HCT116 (cell line): ENCODE data around the gene FAM118B. TPM values are rescaled to one million over a fixed set of nuclear protein-coding genes. Genes with fewer than 3 reads are reported as not detected.

Source experiments
- ATAC-seq: fragments of 200-7000 bp; cut with Tn5 transposase; 2 replicates; pipeline ENCODE4 v1.9.1; 2020; ENCODE audit warnings: mild to moderate bottlenecking, moderate library complexity
- BruUV-seq: library from RNA; stranded (reverse); fragments of 400-500 nt; replicated peaks from 2 replicates; lab custom pipeline; 2021; lab: Mats Ljungman, UMichigan
- CTCF ChIA-PET: fragments of 300-600 bp; sonication (Branson Sonifier 250); formaldehyde crosslinking; loops from one replicate; lab custom pipeline; 2021; ENCODE audit warnings: antibody characterized with exemption; lab: Charles Lee
- POLR2A ChIA-PET: fragments of 300-600, 350-600 bp; sonication (Branson Sonifier 250); formaldehyde crosslinking; loops from one replicate; lab custom pipeline; 2021; ENCODE audit warnings: antibody characterized with exemption; lab: Charles Lee
- RAD21 ChIA-PET, 2 experiments: fragments of 300-600 bp; sonication (Branson Sonifier 250); formaldehyde crosslinking; loops; one replicate each; lab custom pipeline; 2023; ENCODE audit warnings: low total read pairs in 2 of 2; ENCODE audit not compliant: uncharacterized antibody in 2 of 2, unreplicated experiment in 2 of 2, low non-redundant PET in 1 of 2; lab: Charles Lee
- DNase-seq: peaks from one replicate; pipeline ENCODE4 v3.0.0-alpha.2; 2010; ENCODE audit warnings: low read depth, low spot score
- H2AFZ ChIP-seq: fragments of 200-600 bp; shearing (Covaris generic), sonication (generic); 2 replicates; pipeline ENCODE4 v1.6.1; 2017; ENCODE audit warnings: low read depth, mixed run types, mixed read lengths, antibody characterized with exemption, low read length; ENCODE audit not compliant: poor library complexity, severe bottlenecking
- H3K27ac ChIP-seq: 2 replicates; pipeline ENCODE4 v1.5.1; 2012; ENCODE audit warnings: low read depth, low read length
- H3K27me3 ChIP-seq: fragments of 200-600 bp; sonication (generic); 2 replicates; pipeline ENCODE4 v1.6.1; 2016; ENCODE audit warnings: mixed run types, low read length, mixed read lengths; ENCODE audit not compliant: insufficient read depth
- H3K36me3 ChIP-seq, 2 experiments: fragments of 200-500 bp in 1 of 2; fragments of 200-600 bp in 1 of 2; sonication (Bioruptor generic) in 1 of 2; sonication (generic) in 1 of 2; 2 replicates each; pipeline versions ENCODE4 v1.5.1 to v1.6.1; 2014 to 2016; ENCODE audit warnings: low read length in 2 of 2, inconsistent platforms in 1 of 2, mixed read lengths in 1 of 2, mixed run types in 1 of 2; ENCODE audit not compliant: insufficient read depth in 2 of 2, control insufficient read depth in 1 of 2
- H3K4me1 ChIP-seq, 2 experiments: fragments of 200-600 bp in 1 of 2; sonication (generic) in 1 of 2; 2 replicates each; pipeline versions ENCODE4 v1.5.1 to v1.6.1; 2012 to 2017; ENCODE audit warnings: low read length in 2 of 2, inconsistent platforms in 1 of 2, mild to moderate bottlenecking in 1 of 2, mixed read lengths in 1 of 2, mixed run types in 1 of 2, moderate library complexity in 1 of 2; ENCODE audit not compliant: insufficient read depth in 2 of 2, control insufficient read depth in 1 of 2
- H3K4me2 ChIP-seq: fragments of 200-600 bp; sonication (generic); 2 replicates; pipeline ENCODE4 v1.6.1; 2017; ENCODE audit warnings: mixed run types, low read length, mixed read lengths
- H3K4me3 ChIP-seq, 2 experiments: fragments of 200-600 bp in 1 of 2; sonication (generic) in 1 of 2; replicated peaks in 1 of 2; 2 replicates each; pipeline ENCODE4 v1.5.1; 2011 to 2016; ENCODE audit warnings: low read length in 2 of 2, control low read depth in 1 of 2, low read depth in 1 of 2, mild to moderate bottlenecking in 1 of 2, mixed read lengths in 1 of 2, mixed run types in 1 of 2
- H3K79me2 ChIP-seq: fragments of 200-600 bp; sonication (generic); 2 replicates; pipeline ENCODE4 v1.6.1; 2017; ENCODE audit warnings: mild to moderate bottlenecking, mixed run types, low read length, moderate library complexity, mixed read lengths; ENCODE audit not compliant: insufficient read depth
- H3K9ac ChIP-seq: fragments of 200-600 bp; sonication (generic); 2 replicates; pipeline ENCODE4 v1.6.1; 2016; ENCODE audit warnings: low read length, mixed read lengths
- H3K9me2 ChIP-seq: fragments of 200-600 bp; sonication (generic), shearing (Covaris generic); 2 replicates; pipeline ENCODE4 v1.6.1; 2017; ENCODE audit warnings: mixed run types, mild to moderate bottlenecking, moderate library complexity; ENCODE audit not compliant: insufficient read depth
- H3K9me3 ChIP-seq, 2 experiments: fragments of 200-500 bp in 1 of 2; fragments of 200-600 bp in 1 of 2; sonication (Bioruptor generic) in 1 of 2; sonication (generic) in 1 of 2; 2 replicates each; pipeline ENCODE4 v1.6.1; 2014 to 2017; ENCODE audit warnings: low read length in 2 of 2, mixed read lengths in 2 of 2, inconsistent platforms in 1 of 2, low read depth in 1 of 2, mild to moderate bottlenecking in 1 of 2, mixed run types in 1 of 2, moderate library complexity in 1 of 2; ENCODE audit not compliant: control insufficient read depth in 1 of 2, insufficient read depth in 1 of 2
- H4K20me1 ChIP-seq: fragments of 200-600 bp; sonication (generic), shearing (Covaris generic); 2 replicates; pipeline ENCODE4 v1.6.1; 2017; ENCODE audit warnings: mixed run types, mild to moderate bottlenecking, moderate library complexity; ENCODE audit not compliant: insufficient read depth
- CBX3 ChIP-seq: IDR thresholded peaks from 2 replicates; pipeline ENCODE4 v1.6.1; 2012; ENCODE audit warnings: low read depth
- EGR1 ChIP-seq: IDR thresholded peaks from 2 replicates; pipeline ENCODE4 v1.6.1; 2012; ENCODE audit warnings: low read depth
- ELF1 ChIP-seq: IDR thresholded peaks from 2 replicates; pipeline ENCODE4 v1.6.1; 2012; ENCODE audit warnings: low read depth, borderline replicate concordance
- EZH2 ChIP-seq: fragments of 200-600 bp; sonication (generic); IDR thresholded peaks from 2 replicates; pipeline ENCODE4 v1.6.1; 2017; ENCODE audit warnings: antibody characterized with exemption, mixed run types
- EZH2phosphoT487 ChIP-seq: fragments of 200-600 bp; IDR thresholded peaks from 2 replicates; pipeline ENCODE4 v1.6.1; 2018; ENCODE audit warnings: antibody characterized with exemption, borderline replicate concordance
- JUND ChIP-seq: IDR thresholded peaks from 2 replicates; pipeline ENCODE4 v1.6.1; 2012
- POLR2AphosphoS5 ChIP-seq: IDR thresholded peaks from 2 replicates; pipeline ENCODE4 v1.6.1; 2011; ENCODE audit warnings: mild to moderate bottlenecking, low read depth, low read length, moderate library complexity
- RAD21 ChIP-seq: IDR thresholded peaks from 2 replicates; pipeline ENCODE4 v1.6.1; 2012; ENCODE audit warnings: low read depth, mild to moderate bottlenecking
- SIN3A ChIP-seq: IDR thresholded peaks from 2 replicates; pipeline ENCODE4 v1.6.1; 2012; ENCODE audit warnings: low read depth
- SP1 ChIP-seq: IDR thresholded peaks from 2 replicates; pipeline ENCODE4 v1.6.1; 2012; ENCODE audit warnings: low read depth
- SRF ChIP-seq: IDR thresholded peaks from 2 replicates; pipeline ENCODE4 v1.6.1; 2012; ENCODE audit warnings: low read depth
- TCF7L2 ChIP-seq: IDR thresholded peaks from 2 replicates; pipeline ENCODE4 v1.7.0; 2011; ENCODE audit warnings: borderline replicate concordance, inconsistent platforms; ENCODE audit not compliant: insufficient read depth, insufficient read length; ENCODE audit errors: extremely low read depth
- ZFX ChIP-seq: fragments of 450-650 bp; IDR thresholded peaks from 2 replicates; pipeline ENCODE4 v1.6.1; 2017
- ZNF274 ChIP-seq: fragments of 200-500 bp; sonication (Bioruptor generic); IDR thresholded peaks from 2 replicates; pipeline ENCODE4 v1.6.1; 2014; ENCODE audit warnings: mild to moderate bottlenecking, low read depth, low read length, inconsistent platforms
- intact Hi-C: fragments of 100-400 bp; cut with micrococcal nuclease; formaldehyde crosslinking; loops from 2 replicates; pipeline ENCODE4 v1.10.0; 2022
- total RNA-seq: library from RNA; stranded (reverse); gene quantifications from one replicate; pipeline ENCODE4 v1.2.1, GENCODE V29; 2021; ENCODE audit not compliant: unreplicated experiment
- TF ChIP-seq, protein P1 (sequence below): IDR thresholded peaks from 2 replicates; pipeline ENCODE4 v1.6.1; 2012
- TF ChIP-seq, protein P2 (sequence below): IDR thresholded peaks from 2 replicates; pipeline ENCODE4 v1.6.1; 2012; ENCODE audit warnings: low read depth
- TF ChIP-seq, protein P3 (sequence below): IDR thresholded peaks from 2 replicates; pipeline ENCODE4 v1.6.1; 2011; ENCODE audit warnings: mild to moderate bottlenecking, low read length, moderate library complexity; ENCODE audit not compliant: insufficient replicate concordance; ENCODE audit errors: extremely low read depth

Gene FAM118B
- total RNA-seq, 1 experiment from 2014 or later: 12.8 TPM

DNA sequence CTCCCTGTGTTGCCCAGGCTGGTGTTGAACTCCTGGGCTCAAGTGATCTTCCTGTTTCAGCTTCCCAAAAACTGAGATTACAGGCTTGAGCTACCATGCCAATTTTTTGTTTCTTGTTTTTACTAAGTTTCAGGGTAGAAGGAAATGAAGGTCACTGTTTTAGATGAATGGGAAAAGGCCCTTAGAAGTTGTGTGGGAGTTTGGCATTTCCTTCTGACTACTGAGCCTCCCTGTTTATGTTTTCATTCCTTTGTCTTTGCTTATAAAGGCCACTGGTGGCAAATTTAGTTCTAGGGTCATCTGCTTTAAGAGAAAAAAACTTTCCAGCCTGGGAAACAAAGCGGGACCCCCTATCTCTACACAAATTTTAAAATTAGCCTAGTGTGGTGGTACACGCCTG is 35.1 kb downstream of the FAM118B start:
- Histone ChIP-seq H3K27me3 (no peaks in the 10 kb centered on the region), H3K36me3 (peaks cover 7 to 9% of the 10 kb centered on the region in 2 experiments; a peak in 3 of 4 replicates), H3K4me3 (no peak overlapping the region), H4K20me1 (no peaks in the 10 kb centered on the region), H3K27ac (no peak overlapping the region), H3K4me1 (no peaks in the 10 kb centered on the region), H3K9me3 (no peaks in the 10 kb centered on the region), H3K9ac (no peak overlapping the region), H2AFZ (no peak overlapping the region), H3K79me2 (no peaks in the 10 kb centered on the region), H3K9me2 (no peaks in the 10 kb centered on the region), H3K4me2 (no peak overlapping the region)
- DNase-seq: no peak
- ChIA-PET POLR2A (no interaction called here), RAD21 (no interaction called here), CTCF (no interaction called here)
- intact Hi-C loops: no loop called here
- no TSS peak for BruUV-seq
- TF ChIP-seq SRF: no peak
- TF ChIP-seq SP1: no peak
- TF ChIP-seq CBX3: no peak
- no peak for TF ChIP-seq EZH2phosphoT487
- TF ChIP-seq JUND: no peak
- TF ChIP-seq ELF1: no peak
- TF ChIP-seq SIN3A: no peak
- TF ChIP-seq RAD21: no peak
- no peak for TF ChIP-seq TCF7L2
- ATAC-seq: no peak

DNA sequence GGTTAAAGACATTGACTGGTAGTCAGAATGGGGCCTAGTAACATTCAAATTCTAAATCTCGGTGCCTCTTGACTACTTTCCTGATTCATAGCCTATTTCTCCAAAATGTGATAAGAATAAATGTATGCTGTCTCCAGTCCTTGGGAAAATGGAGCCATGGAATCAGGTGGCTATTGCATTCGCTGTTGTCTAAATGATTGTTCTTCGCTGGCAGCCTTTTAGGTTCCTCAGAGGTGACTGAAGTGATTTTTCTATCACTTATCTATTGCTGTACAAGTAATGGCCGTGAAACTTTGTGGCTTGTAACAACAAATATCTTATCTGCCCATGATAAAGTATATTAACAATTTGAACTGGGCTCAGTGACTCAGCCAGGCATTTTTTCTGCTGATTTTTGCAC is 41.7 kb downstream of the FAM118B start:
- Histone ChIP-seq H3K4me3 (no peak overlapping the region), H3K9me2 (no peaks in the 10 kb centered on the region), H3K9ac (no peak overlapping the region), H4K20me1 (no peaks in the 10 kb centered on the region), H3K9me3 (no peaks in the 10 kb centered on the region), H3K27ac (no peak overlapping the region), H3K4me2 (no peak overlapping the region), H3K4me1 (no peaks in the 10 kb centered on the region), H3K36me3 (peaks cover 4 to 5% of the 10 kb centered on the region in 2 experiments; a peak in 2 of 4 replicates), H3K27me3 (no peaks in the 10 kb centered on the region), H2AFZ (no peak overlapping the region), H3K79me2 (no peaks in the 10 kb centered on the region)
- CTCF ChIA-PET: no interaction called here
- no TSS peak for BruUV-seq
- ATAC-seq: no peak
- DNase-seq: no peak
- RAD21 ChIA-PET: no interaction called here
- POLR2A ChIA-PET: no interaction called here
- TF ChIP-seq JUND (no peak), ZNF274 (no peak), RAD21 (no peak), EZH2 (no peak), POLR2AphosphoS5 (no peak), EZH2phosphoT487 (no peak), ZFX (no peak), TCF7L2 (no peak), EGR1 (no peak), SIN3A (no peak), SP1 (no peak)
- TF ChIP-seq, protein P1, sequence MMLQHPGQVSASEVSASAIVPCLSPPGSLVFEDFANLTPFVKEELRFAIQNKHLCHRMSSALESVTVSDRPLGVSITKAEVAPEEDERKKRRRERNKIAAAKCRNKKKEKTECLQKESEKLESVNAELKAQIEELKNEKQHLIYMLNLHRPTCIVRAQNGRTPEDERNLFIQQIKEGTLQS: no peak
- TF ChIP-seq, protein P2, sequence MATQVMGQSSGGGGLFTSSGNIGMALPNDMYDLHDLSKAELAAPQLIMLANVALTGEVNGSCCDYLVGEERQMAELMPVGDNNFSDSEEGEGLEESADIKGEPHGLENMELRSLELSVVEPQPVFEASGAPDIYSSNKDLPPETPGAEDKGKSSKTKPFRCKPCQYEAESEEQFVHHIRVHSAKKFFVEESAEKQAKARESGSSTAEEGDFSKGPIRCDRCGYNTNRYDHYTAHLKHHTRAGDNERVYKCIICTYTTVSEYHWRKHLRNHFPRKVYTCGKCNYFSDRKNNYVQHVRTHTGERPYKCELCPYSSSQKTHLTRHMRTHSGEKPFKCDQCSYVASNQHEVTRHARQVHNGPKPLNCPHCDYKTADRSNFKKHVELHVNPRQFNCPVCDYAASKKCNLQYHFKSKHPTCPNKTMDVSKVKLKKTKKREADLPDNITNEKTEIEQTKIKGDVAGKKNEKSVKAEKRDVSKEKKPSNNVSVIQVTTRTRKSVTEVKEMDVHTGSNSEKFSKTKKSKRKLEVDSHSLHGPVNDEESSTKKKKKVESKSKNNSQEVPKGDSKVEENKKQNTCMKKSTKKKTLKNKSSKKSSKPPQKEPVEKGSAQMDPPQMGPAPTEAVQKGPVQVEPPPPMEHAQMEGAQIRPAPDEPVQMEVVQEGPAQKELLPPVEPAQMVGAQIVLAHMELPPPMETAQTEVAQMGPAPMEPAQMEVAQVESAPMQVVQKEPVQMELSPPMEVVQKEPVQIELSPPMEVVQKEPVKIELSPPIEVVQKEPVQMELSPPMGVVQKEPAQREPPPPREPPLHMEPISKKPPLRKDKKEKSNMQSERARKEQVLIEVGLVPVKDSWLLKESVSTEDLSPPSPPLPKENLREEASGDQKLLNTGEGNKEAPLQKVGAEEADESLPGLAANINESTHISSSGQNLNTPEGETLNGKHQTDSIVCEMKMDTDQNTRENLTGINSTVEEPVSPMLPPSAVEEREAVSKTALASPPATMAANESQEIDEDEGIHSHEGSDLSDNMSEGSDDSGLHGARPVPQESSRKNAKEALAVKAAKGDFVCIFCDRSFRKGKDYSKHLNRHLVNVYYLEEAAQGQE: no peak
- TF ChIP-seq, protein P3, sequence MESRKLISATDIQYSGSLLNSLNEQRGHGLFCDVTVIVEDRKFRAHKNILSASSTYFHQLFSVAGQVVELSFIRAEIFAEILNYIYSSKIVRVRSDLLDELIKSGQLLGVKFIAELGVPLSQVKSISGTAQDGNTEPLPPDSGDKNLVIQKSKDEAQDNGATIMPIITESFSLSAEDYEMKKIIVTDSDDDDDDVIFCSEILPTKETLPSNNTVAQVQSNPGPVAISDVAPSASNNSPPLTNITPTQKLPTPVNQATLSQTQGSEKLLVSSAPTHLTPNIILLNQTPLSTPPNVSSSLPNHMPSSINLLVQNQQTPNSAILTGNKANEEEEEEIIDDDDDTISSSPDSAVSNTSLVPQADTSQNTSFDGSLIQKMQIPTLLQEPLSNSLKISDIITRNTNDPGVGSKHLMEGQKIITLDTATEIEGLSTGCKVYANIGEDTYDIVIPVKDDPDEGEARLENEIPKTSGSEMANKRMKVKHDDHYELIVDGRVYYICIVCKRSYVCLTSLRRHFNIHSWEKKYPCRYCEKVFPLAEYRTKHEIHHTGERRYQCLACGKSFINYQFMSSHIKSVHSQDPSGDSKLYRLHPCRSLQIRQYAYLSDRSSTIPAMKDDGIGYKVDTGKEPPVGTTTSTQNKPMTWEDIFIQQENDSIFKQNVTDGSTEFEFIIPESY: no peak
- intact Hi-C loops: no loop called here
